ACC112 (cell line): Measurements from ENCODE around the gene TCF23.
"Not testable (repeated sequence)": the region's sequence is repeated elsewhere in the genome, so short reads cannot be mapped to it uniquely, and the experiment has no call there.

Experiments
- H2AFZ ChIP-seq: fragments of 200-600 bp; sonication (generic); one replicate; pipeline ENCODE4 v1.6.0; 2017; ENCODE audit warnings: antibody characterized with exemption, low read length; ENCODE audit not compliant: unreplicated experiment
- H3K27ac ChIP-seq: fragments of 200-600 bp; sonication (generic); 2 replicates; pipeline ENCODE4 v1.5.1; 2014; ENCODE audit warnings: low read depth, mild to moderate bottlenecking, antibody characterized with exemption, low read length, moderate library complexity
- H3K27me3 ChIP-seq: fragments of 200-600 bp; sonication (generic); 2 replicates; pipeline ENCODE4 v1.6.1; 2014; ENCODE audit warnings: mild to moderate bottlenecking, antibody characterized with exemption, low read length, moderate library complexity, mixed read lengths; ENCODE audit not compliant: insufficient read depth
- H3K36me3 ChIP-seq: fragments of 200-600 bp; sonication (generic); 2 replicates; pipeline ENCODE4 v1.6.1; 2016; ENCODE audit warnings: mild to moderate bottlenecking, antibody characterized with exemption, low read length, moderate library complexity, mixed read lengths; ENCODE audit not compliant: insufficient read depth
- H3K4me1 ChIP-seq: fragments of 200-600 bp; sonication (generic); one replicate; pipeline ENCODE4 v1.6.1; 2016; ENCODE audit warnings: low read length, mixed read lengths; ENCODE audit not compliant: insufficient read depth, unreplicated experiment, control insufficient read depth
- H3K4me3 ChIP-seq: fragments of 200-600 bp; sonication (generic); 2 replicates; pipeline ENCODE4 v1.5.1; 2014; ENCODE audit warnings: mild to moderate bottlenecking, low read depth, low read length
- H3K79me2 ChIP-seq: fragments of 200-600 bp; sonication (generic); one replicate; pipeline ENCODE4 v1.6.0; 2016; ENCODE audit warnings: low read length; ENCODE audit not compliant: control insufficient read depth, unreplicated experiment, insufficient read depth

The TCF23 gene

DNA sequence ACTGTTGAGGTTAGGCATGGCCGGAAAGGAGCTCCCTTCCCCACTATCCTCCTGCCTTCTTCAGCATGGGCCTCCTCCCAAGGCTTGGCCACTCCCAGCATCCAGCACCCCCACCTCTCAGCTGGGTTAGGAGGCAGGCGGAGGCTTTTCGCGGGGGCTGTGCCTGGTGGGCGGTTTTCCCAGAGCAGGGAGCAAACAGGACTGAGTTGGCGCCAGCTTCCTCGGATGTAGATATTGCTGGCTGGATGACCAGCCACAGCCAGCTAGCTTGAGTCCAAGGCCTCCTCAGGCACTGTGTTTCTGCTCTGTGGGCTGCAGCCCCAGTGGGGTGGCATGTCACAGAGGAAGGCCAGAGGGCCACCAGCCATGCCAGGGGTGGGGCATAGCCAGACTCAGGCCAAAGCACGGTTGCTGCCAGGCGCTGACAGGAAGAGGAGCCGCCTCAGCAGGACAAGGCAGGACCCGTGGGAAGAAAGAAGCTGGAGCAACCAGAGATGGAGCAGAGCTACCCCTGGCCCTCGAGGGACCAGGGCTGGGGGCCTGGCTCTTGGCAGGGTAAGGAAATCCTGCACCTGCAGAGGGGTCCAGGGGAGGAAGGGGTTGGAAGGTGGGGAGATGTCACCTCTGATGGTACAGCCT lies at the start of gene TCF23:
TCF23 (plus strand) TSS at position 204 of the 639 bp plus-strand sequence; CDS start at position 334, 130 bp downstream.
- Histone ChIP-seq H3K27ac (no peak within 1 kb of the TSS), H3K36me3 (no peaks in the 10 kb centered on the region), H3K4me3 (no peak within 1 kb of the TSS), H3K27me3 (peaks cover 2% of the 10 kb centered on the region), H3K4me1 (no peaks in the 10 kb centered on the region), H2AFZ (no peak within 1 kb of the TSS), H3K79me2 (no peaks in the 10 kb centered on the region)

DNA sequence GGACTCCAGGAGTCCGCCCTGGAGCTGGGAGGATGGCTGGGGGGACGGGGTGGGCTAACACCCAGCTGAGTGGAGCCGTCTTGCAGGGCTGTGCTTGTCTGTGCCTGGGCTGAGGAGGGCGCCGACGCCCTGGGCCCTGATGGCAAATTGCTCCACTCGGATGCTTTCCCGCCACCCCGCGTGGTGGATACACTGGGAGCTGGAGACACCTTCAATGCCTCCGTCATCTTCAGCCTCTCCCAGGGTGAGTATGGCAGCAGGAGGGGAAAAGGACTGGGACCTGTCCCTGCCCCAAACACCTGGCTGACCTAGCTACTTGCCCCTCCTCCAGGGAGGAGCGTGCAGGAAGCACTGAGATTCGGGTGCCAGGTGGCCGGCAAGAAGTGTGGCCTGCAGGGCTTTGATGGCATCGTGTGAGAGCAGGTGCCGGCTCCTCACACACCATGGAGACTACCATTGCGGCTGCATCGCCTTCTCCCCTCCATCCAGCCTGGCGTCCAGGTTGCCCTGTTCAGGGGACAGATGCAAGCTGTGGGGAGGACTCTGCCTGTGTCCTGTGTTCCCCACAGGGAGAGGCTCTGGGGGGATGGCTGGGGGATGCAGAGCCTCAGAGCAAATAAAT lies 49.4 kb upstream of the TCF23 start:
- H3K27me3 ChIP-seq: no peaks in the 10 kb centered on the region
- H3K27ac ChIP-seq: no peak overlapping the region
- peaks cover 7% of the 10 kb centered on the region for H3K4me1 ChIP-seq
- H3K36me3 ChIP-seq: no peaks in the 10 kb centered on the region
- H3K79me2 ChIP-seq: no peaks in the 10 kb centered on the region
- no peak overlapping the region for H2AFZ ChIP-seq
- no peak overlapping the region for H3K4me3 ChIP-seq

- H3K4me1 ChIP-seq: peaks cover 7% of the 10 kb centered on the region
- no peak overlapping the region for H3K4me3 ChIP-seq
- H3K27me3 ChIP-seq: no peaks in the 10 kb centered on the region
- H3K27ac ChIP-seq: no peak overlapping the region
- no peaks in the 10 kb centered on the region for H3K36me3 ChIP-seq
- H2AFZ ChIP-seq: no peak overlapping the region
- H3K79me2 ChIP-seq: no peaks in the 10 kb centered on the region
Measured at GRCh38 chr2:27100036-27100435, 48.8 kb upstream of the TCF23 start.

GRCh38 chr2:27102329-27102728 lies 46.5 kb upstream of the TCF23 start:
- H2AFZ ChIP-seq: no peak overlapping the region
- H3K27ac ChIP-seq: no peak overlapping the region
- H3K36me3 ChIP-seq: no peaks in the 10 kb centered on the region
- no peaks in the 10 kb centered on the region for H3K4me1 ChIP-seq
- H3K27me3 ChIP-seq: no peaks in the 10 kb centered on the region
- no peaks in the 10 kb centered on the region for H3K79me2 ChIP-seq
- H3K4me3 ChIP-seq: no peak overlapping the region

GRCh38 chr2:27105981-27106380 lies 42.8 kb upstream of the TCF23 start:
- Histone ChIP-seq H2AFZ (no peak overlapping the region), H3K79me2 (no peaks in the 10 kb centered on the region), H3K27ac (no peak overlapping the region)

DNA sequence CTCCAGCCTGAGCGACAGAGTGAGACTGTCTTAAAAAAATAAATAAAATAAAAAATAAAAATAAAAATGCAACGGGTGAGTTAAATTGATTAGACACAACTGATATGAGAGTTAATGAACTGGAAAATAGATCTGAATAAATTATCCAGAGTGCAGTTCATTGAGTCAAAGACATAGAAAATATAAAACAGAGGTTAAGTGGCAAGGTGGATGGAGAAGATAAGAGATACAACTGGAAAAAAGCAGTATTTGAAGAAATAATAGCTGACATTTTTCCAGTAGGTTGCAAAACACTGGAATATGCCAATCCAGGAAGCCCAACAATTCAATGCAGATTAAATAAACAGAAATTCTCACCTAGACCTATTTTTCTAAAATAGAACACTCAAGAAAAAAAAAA lies 40.6 kb upstream of the TCF23 start:
- Histone ChIP-seq H2AFZ (no peak overlapping the region), H3K4me1 (no peaks in the 10 kb centered on the region), H3K4me3 (no peak overlapping the region), H3K79me2 (no peaks in the 10 kb centered on the region), H3K27me3 (no peaks in the 10 kb centered on the region), H3K36me3 (no peaks in the 10 kb centered on the region), H3K27ac (no peak overlapping the region)

More at GRCh38 chr2:27105981-27106380, 42.8 kb upstream of the TCF23 start:
- Histone ChIP-seq H3K4me3 (no peak overlapping the region), H3K27me3 (no peaks in the 10 kb centered on the region), H3K4me1 (no peaks in the 10 kb centered on the region), H3K36me3 (no peaks in the 10 kb centered on the region)

GRCh38 chr2:27109083-27109482 lies 39.7 kb upstream of the TCF23 start:
- Histone ChIP-seq H2AFZ (no peak overlapping the region), H3K27me3 (no peaks in the 10 kb centered on the region), H3K27ac (no peak overlapping the region), H3K4me1 (no peaks in the 10 kb centered on the region), H3K79me2 (no peaks in the 10 kb centered on the region), H3K4me3 (no peak overlapping the region), H3K36me3 (no peaks in the 10 kb centered on the region)

DNA sequence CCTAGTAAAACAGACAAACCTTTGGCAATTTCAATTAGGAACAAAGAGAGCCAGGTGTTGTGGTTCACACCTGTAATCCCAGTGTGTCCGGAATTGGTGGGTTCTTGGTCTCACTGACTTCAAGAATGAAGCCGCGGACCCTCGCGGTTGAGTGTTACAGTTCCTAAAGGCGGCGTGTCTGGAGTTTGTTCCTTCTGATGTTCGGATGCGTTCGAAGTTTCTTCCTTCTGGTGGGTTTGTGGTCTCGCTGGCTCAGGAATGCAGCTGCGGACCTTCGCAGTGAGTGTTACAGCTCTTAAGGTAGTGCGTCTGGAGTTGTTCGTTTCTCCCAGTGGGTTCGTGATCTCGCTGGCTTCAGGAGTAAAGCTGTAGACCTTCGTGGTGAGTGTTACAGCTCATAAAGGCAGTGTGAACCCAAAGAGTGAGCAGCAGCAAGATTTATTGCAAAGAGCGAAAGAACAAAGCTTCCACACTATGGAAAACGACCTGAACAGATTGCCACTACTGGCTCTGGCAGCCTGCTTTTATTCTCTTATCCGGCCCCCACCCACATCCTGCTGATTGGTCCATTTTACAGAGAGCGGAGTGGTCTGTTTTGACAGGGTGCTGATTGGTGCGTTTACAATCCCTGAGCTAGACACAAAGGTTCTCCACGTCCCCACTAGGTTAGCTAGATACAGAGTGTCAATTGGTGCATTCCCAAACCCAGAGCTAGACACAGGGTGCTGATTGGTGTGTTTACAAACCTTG lies 38.0 kb upstream of the TCF23 start:
- H3K27ac ChIP-seq, H3K4me3 ChIP-seq, H3K27me3 ChIP-seq, H2AFZ ChIP-seq, H3K4me1 ChIP-seq, H3K79me2 ChIP-seq, H3K36me3 ChIP-seq: not testable (repeated sequence)

DNA sequence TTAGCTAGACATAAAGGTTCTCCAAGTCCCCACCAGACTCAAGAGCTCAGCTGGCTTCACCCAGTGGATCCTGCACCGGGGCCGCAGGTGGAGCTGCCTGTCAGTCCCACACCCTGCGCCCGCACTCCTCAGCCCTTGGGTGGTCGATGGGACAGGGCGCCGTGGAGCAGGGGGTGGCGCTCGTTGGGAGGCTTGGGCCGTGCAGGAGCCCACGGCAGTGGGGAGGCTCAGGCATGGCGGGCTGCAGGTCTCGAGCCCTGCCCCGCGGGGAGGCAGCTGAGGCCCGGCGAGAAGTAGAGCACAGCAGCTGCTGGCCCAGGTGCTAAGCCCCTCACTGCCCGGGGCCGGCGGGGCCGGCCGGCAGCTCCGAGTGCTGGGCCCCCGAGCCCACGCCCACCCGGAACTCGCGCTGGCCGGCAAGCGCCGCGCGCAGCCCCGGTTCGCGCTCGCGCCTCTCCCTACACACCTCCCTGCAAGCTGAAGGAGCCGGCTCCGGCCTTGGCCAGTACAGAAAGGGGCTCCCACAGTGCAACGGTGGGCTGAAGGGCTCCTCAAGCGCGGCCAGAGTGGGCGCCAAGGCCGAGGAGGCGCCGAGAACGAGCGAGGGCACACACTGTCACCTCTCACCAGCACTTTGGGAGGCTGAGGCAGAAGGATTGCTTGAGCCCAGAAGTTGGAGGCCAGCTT lies 37.3 kb upstream of the TCF23 start:
- H3K27ac ChIP-seq, H3K27me3 ChIP-seq, H3K36me3 ChIP-seq, H3K4me3 ChIP-seq, H3K79me2 ChIP-seq, H2AFZ ChIP-seq, H3K4me1 ChIP-seq: not testable (repeated sequence)

DNA sequence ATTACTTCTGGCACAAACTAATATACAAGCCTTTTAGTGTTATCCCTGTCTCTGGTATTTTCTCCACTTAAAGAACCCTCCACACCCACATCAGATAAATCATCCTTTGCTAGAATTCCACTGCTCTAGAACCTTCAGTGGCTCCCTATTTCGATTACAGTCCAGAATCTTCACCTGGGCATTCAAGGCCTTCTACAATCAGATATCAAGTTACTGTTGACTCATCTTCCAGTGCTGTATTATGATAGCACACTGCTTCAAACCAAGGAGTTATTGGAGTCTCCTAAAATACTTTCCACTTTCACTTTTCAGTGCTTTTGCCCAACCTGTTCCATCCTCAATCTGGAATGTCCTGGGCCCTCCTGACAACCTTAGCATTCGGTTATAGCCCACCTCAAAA lies 33.3 kb upstream of the TCF23 start:
- no peaks in the 10 kb centered on the region for H3K27me3 ChIP-seq
- H3K79me2 ChIP-seq: peaks cover 7% of the 10 kb centered on the region
- H3K4me1 ChIP-seq: peaks cover 8% of the 10 kb centered on the region
- no peak overlapping the region for H3K4me3 ChIP-seq
- no peak overlapping the region for H3K27ac ChIP-seq
- H3K36me3 ChIP-seq: no peaks in the 10 kb centered on the region
- no peak overlapping the region for H2AFZ ChIP-seq
